Measurements from ENCODE around the gene RPL36. TPM values are rescaled to one million over a fixed set of nuclear protein-coding genes. Genes with fewer than 3 reads are reported as not detected.

Gene RPL36
- total RNA-seq, 6 experiments from 2014 or later, result 232 to 283 (median 251) TPM

- H3K27ac ChIP-seq, result no peak overlapping the region
- H3K27me3 ChIP-seq, result no peaks in the 10 kb centered on the region
- DNase-seq (no peak), ATAC-seq (no peak)
- WGBS (ENCODE audit: insufficient coverage, low coverage, low lambda C conversion rate, missing lambda C conversion rate), result 94% methylated on average over 26 of the region's 35 CpGs
- intact Hi-C loops (cut with DNase I), result no loop called here
- TF ChIP-seq POLR2A (IDR thresholded peaks at IDR 0.05), result no peak
- no peak for TF ChIP-seq CTCF (IDR thresholded peaks at IDR 0.05)
- no peaks in the 10 kb centered on the region for H3K9me3 ChIP-seq
- H3K4me3 ChIP-seq, result no peak overlapping the region
- peaks cover 0 to 68% (median 26%) of the 10 kb centered on the region in 4 donors for H3K36me3 ChIP-seq
- H3K4me1 ChIP-seq, result no peaks in the 10 kb centered on the region
Observed at GRCh38 chr19:5706876-5707573, 16.9 kb downstream of the RPL36 start.

- no peak overlapping the region for H3K4me3 ChIP-seq
- no peaks in the 10 kb centered on the region for H3K27me3 ChIP-seq
- peaks cover 0 to 77% (median 33%) of the 10 kb centered on the region in 4 donors for H3K36me3 ChIP-seq
- H3K27ac ChIP-seq, result no peak overlapping the region
- no CpG with 5 or more reads among the region's 37 CpGs for WGBS (ENCODE audit: insufficient coverage, low coverage, low lambda C conversion rate, missing lambda C conversion rate)
- DNase-seq, result no peak
- intact Hi-C loops (cut with DNase I), result no loop called here
- no peaks in the 10 kb centered on the region for H3K4me1 ChIP-seq
- peak in 1 of 4 donors; percentile 16 for ATAC-seq
- no peaks in the 10 kb centered on the region for H3K9me3 ChIP-seq
- no peak for TF ChIP-seq CTCF (IDR thresholded peaks at IDR 0.05)
- TF ChIP-seq POLR2A (IDR thresholded peaks at IDR 0.05), result no peak
Observed at GRCh38 chr19:5707576-5708575, 17.8 kb downstream of the RPL36 start.

GRCh38 chr19:5711025-5711424 lies 20.9 kb downstream of the RPL36 start:
- DNase-seq (no peak), ATAC-seq (no peak)
- Histone ChIP-seq H3K4me3 (no peak overlapping the region), H3K27me3 (no peaks in the 10 kb centered on the region), H3K4me1 (peaks cover 0 to 8% (median 2%) of the 10 kb centered on the region in 4 donors), H3K27ac (no peak overlapping the region), H3K36me3 (peaks cover 0 to 60% (median 29%) of the 10 kb centered on the region in 4 donors), H3K9me3 (no peaks in the 10 kb centered on the region)
- TF ChIP-seq POLR2A (IDR thresholded peaks at IDR 0.05) (no peak), CTCF (IDR thresholded peaks at IDR 0.05) (no peak)
- WGBS (ENCODE audit: insufficient coverage, low coverage, low lambda C conversion rate, missing lambda C conversion rate), result 82% methylated on average over 5 of the region's 8 CpGs
- intact Hi-C loops (cut with DNase I), result no loop called here

GRCh38 chr19:5711713-5712161 lies 21.6 kb downstream of the RPL36 start:
- H3K27ac ChIP-seq, result no peak overlapping the region
- H3K9me3 ChIP-seq, result no peaks in the 10 kb centered on the region
- no peak overlapping the region for H3K4me3 ChIP-seq
- intact Hi-C loops (cut with DNase I), result no loop called here
- WGBS (ENCODE audit: insufficient coverage, low coverage, low lambda C conversion rate, missing lambda C conversion rate), result no CpG with 5 or more reads among the region's 25 CpGs
- no peaks in the 10 kb centered on the region for H3K27me3 ChIP-seq
- TF ChIP-seq POLR2A (IDR thresholded peaks at IDR 0.05), result no peak
- H3K4me1 ChIP-seq, result peaks cover 0 to 8% (median 2%) of the 10 kb centered on the region in 4 donors
- DNase-seq (no peak), ATAC-seq (peak in 2 of 4 donors; percentile 9 to 13)
- peaks cover 0 to 53% (median 27%) of the 10 kb centered on the region in 4 donors for H3K36me3 ChIP-seq

All from right lobe of liver (tissue), 6 donors.